HPDE6-E6E7 (cell line): Measurements from ENCODE around the gene ST7.
"Not testable (repeated sequence)": the region's sequence is repeated elsewhere in the genome, so short reads cannot be mapped to it uniquely, and the experiment has no call there.

Experiments used
- DNase-seq: peaks from one replicate; pipeline ENCODE4 v3.0.0; 2011; ENCODE audit warnings: missing footprints; ENCODE audit errors: extremely low spot score

Gene ST7

DNA sequence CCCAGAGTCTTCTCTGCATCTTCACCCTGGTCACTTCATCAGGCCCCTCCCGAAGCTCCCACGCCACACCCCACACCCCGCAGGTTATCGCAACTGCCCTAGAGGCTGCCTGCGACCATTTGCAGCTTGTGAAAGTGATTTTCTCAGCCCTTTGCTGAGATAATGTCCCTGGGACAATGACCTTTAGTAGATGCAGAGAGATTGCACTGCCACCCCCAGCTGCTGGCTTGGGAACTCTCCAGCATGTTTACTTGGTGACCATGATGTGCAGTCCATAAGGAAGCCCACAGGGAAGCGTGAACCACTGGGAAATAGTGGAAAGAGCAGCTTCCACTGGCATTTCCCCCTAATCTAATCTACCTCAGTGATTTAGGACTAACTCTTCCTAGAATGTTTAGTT lies 272.2 kb downstream of the ST7 start:
- no peak for DNase-seq

DNA sequence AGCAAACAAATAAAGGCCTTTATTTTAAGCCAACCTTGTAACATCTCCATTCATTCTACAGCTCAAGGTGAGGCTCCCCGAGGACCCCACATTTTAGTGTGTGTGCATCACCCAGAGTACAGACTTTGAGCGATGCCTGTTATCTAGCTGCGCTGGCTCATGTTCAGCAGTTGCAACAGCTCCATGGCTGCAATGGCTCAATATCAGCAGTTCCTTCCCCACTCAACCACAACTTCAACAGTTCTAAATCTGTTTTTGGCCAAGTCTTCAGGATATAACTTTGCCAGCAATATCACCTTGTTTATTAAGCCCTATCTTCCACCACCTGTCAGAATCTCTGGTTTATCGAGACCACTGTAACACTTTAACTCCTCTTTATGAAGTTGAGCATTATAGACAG lies 273.8 kb downstream of the ST7 start:
- DNase-seq, result no peak

- no peak for DNase-seq
Measured at GRCh38 chr7:117229350-117229749, 276.0 kb downstream of the ST7 start.

DNA sequence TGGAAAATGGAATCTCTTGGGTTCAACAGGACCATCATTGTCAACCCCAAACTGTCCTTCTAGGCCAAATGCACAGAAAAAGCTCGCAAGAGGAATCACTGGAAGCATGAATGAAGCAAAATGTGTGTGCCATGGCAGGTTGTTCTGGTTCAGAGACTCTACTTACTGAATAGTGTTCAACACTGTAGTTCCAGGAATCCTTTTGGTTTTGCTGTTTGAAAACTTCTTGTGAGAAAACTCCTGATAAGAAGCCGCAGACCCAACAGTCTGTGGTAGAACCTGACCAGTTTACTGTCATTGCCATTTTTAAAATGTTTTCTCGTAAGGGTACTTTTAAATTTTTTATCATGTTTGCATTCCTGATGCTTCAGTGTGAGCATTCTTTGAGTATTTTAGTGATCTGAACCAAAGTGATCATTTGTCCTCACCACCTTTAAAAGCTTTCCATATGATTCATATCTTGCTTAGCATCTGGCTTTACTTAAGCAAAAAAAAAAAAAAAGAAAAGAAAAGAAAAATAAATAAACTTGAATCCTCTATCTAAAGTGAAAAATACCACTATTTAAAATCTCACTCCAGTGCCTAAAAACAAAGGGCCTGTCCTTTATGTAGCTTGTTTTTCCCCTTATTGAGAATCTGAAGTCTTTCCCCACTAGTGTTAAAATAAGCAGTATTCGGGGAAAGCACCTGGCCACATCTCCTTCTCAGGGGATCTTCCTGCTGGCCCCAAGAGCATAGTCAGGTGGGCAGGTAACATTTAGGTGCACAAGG lies 277.2 kb downstream of the ST7 start:
- DNase-seq, result no peak

DNA sequence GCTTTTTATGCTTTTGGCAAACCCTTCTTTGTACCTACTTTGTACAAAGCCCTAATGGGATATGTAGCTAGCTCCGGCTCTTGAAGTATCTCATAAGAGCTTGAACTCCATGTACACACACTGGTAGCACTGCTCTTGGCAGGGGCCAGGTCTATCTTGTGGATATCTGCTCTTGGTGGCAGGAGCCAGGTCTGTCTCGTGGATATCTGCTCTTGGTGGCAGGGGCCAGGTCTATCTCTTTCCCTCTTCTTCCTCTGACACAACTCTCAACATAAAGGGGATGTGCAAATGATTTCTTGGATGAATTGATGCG lies 277.7 kb downstream of the ST7 start:
- no peak for DNase-seq

DNA sequence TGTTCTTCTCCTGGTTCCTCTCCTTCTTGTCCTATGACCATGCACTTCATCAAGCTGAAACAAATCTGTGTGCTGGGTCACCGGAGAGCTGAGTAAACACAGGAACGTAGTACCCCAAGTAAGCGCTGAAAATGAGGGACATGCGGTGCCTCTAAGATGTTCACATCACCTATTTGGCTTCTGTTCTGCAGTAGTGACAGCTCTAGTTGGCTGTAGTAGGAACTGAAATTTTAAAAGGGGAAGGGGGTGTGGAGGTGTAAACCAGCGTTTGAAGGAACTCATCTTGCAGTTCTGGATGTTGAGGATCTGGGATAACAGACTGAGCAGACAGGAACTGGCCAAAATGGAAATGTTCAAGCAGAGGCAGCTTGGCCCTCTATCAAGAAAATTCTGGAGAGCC lies 284.3 kb downstream of the ST7 start:
- no peak for DNase-seq

DNA sequence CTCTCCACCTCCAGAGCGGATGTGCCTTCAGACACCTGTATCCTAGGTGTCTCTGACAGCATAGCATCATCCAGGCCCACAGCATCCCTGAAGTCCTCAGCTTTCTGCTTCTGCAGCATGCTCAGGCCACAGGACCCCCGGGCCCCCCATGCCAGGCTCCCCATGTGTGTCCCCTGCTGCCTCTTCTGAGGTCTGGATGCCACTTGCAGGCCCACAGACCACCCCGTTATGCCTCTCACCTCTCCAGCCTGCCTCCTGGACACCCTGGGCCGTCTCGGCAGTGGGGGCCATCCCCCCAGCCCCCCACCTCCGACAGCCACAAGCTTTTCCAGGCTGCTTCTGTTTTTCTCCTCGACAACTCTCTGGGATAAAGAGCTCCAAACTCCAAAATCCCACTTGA lies 285.2 kb downstream of the ST7 start:
- DNase-seq, result no peak

DNA sequence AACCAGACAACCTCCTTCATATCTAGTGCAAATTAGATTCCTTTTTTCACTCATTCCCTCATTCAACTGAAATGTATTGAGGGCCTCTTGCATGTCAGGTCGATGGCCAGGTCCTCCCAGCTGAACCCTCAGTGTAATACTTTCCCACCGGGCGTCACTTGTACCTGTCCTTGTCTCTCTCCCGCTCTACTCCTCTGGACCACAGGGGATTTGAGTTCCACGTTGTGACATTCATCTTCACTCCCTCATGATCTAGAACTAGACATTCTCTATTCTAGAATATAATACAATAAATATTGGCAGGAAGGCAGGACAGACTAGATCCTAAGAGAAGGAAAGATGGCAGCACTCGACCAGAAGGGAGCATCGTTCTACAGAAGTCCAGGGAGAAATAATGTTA lies 285.6 kb downstream of the ST7 start:
- DNase-seq, result no peak

GRCh38 chr7:117241088-117241487 lies 287.8 kb downstream of the ST7 start:
- DNase-seq, result no peak

DNA sequence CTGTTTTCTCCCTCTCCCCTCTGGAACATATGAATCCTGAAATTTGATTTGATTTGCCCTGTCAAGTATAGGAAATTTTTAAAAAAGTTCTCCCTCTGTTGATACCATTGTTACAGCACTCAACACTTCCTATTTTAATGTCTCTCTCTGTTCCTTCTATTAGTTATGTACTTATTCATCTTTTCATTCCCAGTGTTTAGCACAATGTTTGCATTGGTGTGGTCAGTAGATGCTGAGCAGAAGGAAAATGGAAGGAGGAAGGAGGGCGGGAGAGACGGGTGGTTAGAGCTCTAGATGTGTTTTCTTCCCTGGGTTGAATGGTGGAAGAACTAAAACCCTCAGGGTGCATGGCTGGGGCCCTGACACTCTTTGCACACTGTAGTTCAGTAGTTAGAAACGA lies 290.1 kb downstream of the ST7 start:
- DNase-seq, result no peak

GRCh38 chr7:117245703-117246102 lies 292.4 kb downstream of the ST7 start:
- not testable (repeated sequence) for DNase-seq

DNA sequence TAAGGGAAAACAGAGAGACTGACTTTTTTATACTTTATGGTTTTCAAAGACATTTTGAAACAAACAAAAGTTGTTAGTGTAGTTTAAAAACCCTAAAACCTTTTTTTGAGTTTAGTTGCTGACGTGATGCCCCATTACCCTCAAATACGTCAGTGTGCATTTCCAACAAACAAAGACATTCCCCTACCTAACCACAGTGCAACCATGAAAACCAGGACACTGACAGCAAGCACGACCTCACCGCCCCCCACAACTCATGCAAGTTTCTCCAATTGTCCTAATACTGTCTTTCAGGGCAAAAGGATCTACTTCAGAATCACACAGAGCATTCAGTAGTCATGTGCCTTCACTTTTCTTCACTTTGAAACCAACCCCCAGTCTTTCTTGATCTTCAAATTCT lies 294.5 kb downstream of the ST7 start:
- DNase-seq, result no peak

- DNase-seq, result no peak
Measured at GRCh38 chr7:117248829-117249228, 295.5 kb downstream of the ST7 start.

- DNase-seq, result no peak
Measured at GRCh38 chr7:117249696-117250095, 296.4 kb downstream of the ST7 start.

DNA sequence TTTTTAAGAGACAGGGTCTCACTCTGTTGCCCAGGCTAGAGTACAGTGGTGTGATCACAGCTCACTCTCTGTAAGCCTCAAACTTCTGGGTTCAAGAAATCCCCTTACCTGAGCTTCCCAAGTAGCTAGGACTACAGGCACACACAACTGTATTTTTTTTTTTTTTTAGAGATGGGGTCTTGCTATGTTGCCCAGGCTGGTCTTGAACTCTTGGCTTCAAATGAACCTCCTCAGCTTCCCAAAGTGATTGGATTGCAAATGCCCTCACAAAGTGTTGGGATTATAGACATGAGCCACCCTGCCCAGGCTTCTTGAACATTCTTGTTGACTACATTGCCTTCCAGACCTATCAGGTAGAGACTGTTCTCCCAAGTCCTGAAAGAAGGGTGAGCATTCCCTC lies 296.9 kb downstream of the ST7 start:
- DNase-seq, result no peak

- DNase-seq, result no peak
Measured at GRCh38 chr7:117250801-117251200, 297.5 kb downstream of the ST7 start.

DNA sequence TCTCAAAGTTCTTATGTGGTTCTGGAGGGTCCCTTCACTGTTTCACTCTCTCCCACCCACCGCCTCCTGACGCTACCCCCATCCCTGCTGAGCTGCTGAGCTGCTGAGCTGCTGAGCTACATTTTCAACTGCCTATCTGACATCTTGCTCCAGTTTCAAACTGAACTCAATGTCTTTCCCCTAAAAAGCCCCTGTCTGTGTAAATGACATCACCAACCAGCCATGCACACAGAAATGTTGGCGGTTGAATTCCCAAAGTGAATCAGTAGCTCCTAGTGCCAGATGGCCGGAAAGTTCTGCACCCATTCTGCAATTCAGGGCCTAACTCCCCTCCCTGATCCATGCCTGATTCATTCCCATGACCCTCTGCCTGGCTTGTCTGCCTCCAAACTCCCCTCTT lies 298.4 kb downstream of the ST7 start:
- no peak for DNase-seq

- DNase-seq, result no peak
Measured at GRCh38 chr7:117259615-117260014, 306.3 kb downstream of the ST7 start.

- no peak for DNase-seq
Measured at GRCh38 chr7:117262546-117262945, 309.2 kb downstream of the ST7 start.

GRCh38 chr7:117264716-117265115 lies 311.4 kb downstream of the ST7 start:
- DNase-seq, result no peak

GRCh38 chr7:117269417-117269816 lies 316.1 kb downstream of the ST7 start:
- DNase-seq, result peak; percentile 82

GRCh38 chr7:117269886-117270285 lies 316.6 kb downstream of the ST7 start:
- peak; percentile 21 for DNase-seq

GRCh38 chr7:117270371-117270770 lies 317.1 kb downstream of the ST7 start:
- DNase-seq, result no peak

- DNase-seq, result no peak
Measured at GRCh38 chr7:117271566-117271965, 318.3 kb downstream of the ST7 start.
